ENCODE results near the gene TPPP.

The TPPP gene

DNA sequence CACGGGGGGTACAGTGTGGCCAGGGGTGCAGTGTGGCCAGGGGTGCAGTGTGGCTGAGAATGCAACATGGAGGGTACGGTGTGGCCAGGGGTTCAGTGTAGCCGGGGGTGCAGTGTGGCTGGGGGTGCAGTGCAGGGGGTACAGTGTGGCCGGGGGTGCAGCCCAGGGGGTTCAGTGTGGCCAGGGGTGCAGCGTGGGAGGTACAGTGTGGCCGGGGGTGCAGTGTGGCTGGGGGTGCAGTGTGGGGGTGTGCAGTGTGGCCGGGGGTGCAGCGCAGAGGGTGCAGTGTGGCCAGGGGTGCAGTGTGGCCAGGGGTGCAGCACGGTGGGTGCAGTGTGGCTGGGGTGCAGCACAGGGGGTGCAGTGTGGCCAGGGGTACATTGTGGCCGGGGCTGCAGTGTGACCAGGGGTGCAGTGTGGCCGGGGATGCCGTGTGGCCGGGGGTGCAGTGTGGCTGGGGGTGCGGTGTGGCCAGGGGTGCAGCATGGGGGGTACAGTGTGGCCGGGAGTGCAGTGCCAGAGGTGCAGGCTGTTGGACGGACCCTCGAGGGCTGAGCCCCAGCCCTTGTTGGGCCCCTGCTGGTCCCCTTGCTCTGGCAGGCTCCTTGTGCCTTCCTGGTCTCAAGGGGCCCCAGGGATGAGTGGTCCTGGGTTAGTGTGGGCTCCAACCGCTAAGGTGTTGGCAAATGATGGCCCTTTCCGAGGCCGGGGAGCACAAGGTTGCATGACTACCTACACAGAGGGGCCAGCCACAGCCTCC lies 17.9 kb downstream of the TPPP start:
- H3K9ac ChIP-seq (ENCODE audit: low read length) = no peak overlapping the region
- no peaks in the 10 kb centered on the region for H3K36me3 ChIP-seq (replicated peaks; ENCODE audit: low read depth, low read length)
- peaks cover 1% of the 10 kb centered on the region; the same call in 1 of the 2 replicates for H4K20me1 ChIP-seq (ENCODE audit: insufficient read depth, low read length)
- H3K27me3 ChIP-seq (ENCODE audit: low read depth, low read length) = peaks cover 14% of the 10 kb centered on the region
- no peak overlapping the region for H3K27ac ChIP-seq (ENCODE audit: low read length)
- H3K4me3 ChIP-seq (ENCODE audit: low read length) = no peak overlapping the region
- peaks cover 9% of the 10 kb centered on the region for H3K4me1 ChIP-seq (ENCODE audit: low read length)
- no peaks in the 10 kb centered on the region for H3K9me3 ChIP-seq (ENCODE audit: insufficient read depth, low read length)
- H3K79me2 ChIP-seq (ENCODE audit: low read length) = no peaks in the 10 kb centered on the region
- H2AFZ ChIP-seq (ENCODE audit: low read depth, low read length) = no peak overlapping the region
- no peak for TF ChIP-seq EZH2phosphoT487 (IDR thresholded peaks at IDR 0.05; ENCODE audit: low read depth)
- TF ChIP-seq, protein P1, sequence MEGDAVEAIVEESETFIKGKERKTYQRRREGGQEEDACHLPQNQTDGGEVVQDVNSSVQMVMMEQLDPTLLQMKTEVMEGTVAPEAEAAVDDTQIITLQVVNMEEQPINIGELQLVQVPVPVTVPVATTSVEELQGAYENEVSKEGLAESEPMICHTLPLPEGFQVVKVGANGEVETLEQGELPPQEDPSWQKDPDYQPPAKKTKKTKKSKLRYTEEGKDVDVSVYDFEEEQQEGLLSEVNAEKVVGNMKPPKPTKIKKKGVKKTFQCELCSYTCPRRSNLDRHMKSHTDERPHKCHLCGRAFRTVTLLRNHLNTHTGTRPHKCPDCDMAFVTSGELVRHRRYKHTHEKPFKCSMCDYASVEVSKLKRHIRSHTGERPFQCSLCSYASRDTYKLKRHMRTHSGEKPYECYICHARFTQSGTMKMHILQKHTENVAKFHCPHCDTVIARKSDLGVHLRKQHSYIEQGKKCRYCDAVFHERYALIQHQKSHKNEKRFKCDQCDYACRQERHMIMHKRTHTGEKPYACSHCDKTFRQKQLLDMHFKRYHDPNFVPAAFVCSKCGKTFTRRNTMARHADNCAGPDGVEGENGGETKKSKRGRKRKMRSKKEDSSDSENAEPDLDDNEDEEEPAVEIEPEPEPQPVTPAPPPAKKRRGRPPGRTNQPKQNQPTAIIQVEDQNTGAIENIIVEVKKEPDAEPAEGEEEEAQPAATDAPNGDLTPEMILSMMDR (IDR thresholded peaks at IDR 0.05; ENCODE audit: low read depth, low read length) = no peak
- no peak overlapping the region for H3K4me2 ChIP-seq (ENCODE audit: low read length)

DNA sequence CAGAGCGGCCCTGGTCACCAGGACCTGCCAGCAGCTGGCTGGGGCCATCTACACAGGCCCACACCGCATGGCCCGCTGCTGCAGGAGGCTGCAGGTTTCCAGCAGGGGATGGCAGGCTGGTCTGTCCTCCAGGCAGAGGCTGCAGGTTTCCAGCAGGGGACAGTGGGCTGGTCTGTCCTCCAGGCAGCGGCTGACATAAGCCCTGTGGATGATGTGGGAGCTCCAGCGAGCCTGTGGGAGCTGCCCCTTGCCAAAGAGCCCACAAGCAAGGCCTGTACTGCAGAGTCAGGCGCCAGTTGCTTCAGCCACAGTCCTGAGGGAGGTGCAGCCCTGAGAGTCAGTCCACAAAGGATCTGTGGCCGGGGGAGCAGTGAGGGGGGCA lies 18.5 kb downstream of the TPPP start:
- no peaks in the 10 kb centered on the region for H3K36me3 ChIP-seq (replicated peaks; ENCODE audit: low read depth, low read length)
- H3K27me3 ChIP-seq (ENCODE audit: low read depth, low read length) = peaks cover 14% of the 10 kb centered on the region
- H3K79me2 ChIP-seq (ENCODE audit: low read length) = no peaks in the 10 kb centered on the region
- H2AFZ ChIP-seq (ENCODE audit: low read depth, low read length) = no peak overlapping the region
- H3K27ac ChIP-seq (ENCODE audit: low read length) = no peak overlapping the region
- H3K4me2 ChIP-seq (ENCODE audit: low read length) = no peak overlapping the region
- peaks cover 7% of the 10 kb centered on the region; the same call in 1 of the 2 replicates for H4K20me1 ChIP-seq (ENCODE audit: insufficient read depth, low read length)
- no peak overlapping the region for H3K9ac ChIP-seq (ENCODE audit: low read length)
- H3K9me3 ChIP-seq (ENCODE audit: insufficient read depth, low read length) = no peaks in the 10 kb centered on the region
- H3K4me3 ChIP-seq (ENCODE audit: low read length) = no peak overlapping the region
- H3K4me1 ChIP-seq (ENCODE audit: low read length) = peaks cover 13% of the 10 kb centered on the region
- TF ChIP-seq, protein P1 (IDR thresholded peaks at IDR 0.05; ENCODE audit: low read depth, low read length) = no peak
- TF ChIP-seq EZH2phosphoT487 (IDR thresholded peaks at IDR 0.05; ENCODE audit: low read depth) = no peak

GRCh38 chr5:673831-674629 lies 19.1 kb downstream of the TPPP start:
- peaks cover 19% of the 10 kb centered on the region for H3K4me1 ChIP-seq (ENCODE audit: low read length)
- H3K9ac ChIP-seq (ENCODE audit: low read length) = no peak overlapping the region
- TF ChIP-seq, protein P1 (IDR thresholded peaks at IDR 0.05; ENCODE audit: low read depth, low read length) = no peak
- no peak for TF ChIP-seq EZH2phosphoT487 (IDR thresholded peaks at IDR 0.05; ENCODE audit: low read depth)
- no peak overlapping the region for H2AFZ ChIP-seq (ENCODE audit: low read depth, low read length)
- H3K27me3 ChIP-seq (ENCODE audit: low read depth, low read length) = peaks cover 14% of the 10 kb centered on the region
- H3K4me2 ChIP-seq (ENCODE audit: low read length) = no peak overlapping the region
- no peak overlapping the region for H3K4me3 ChIP-seq (ENCODE audit: low read length)
- no peak overlapping the region for H3K27ac ChIP-seq (ENCODE audit: low read length)
- H4K20me1 ChIP-seq (ENCODE audit: insufficient read depth, low read length) = peaks cover 7% of the 10 kb centered on the region; the same call in 1 of the 2 replicates
- H3K36me3 ChIP-seq (replicated peaks; ENCODE audit: low read depth, low read length) = no peaks in the 10 kb centered on the region
- no peaks in the 10 kb centered on the region for H3K79me2 ChIP-seq (ENCODE audit: low read length)
- H3K9me3 ChIP-seq (ENCODE audit: insufficient read depth, low read length) = no peaks in the 10 kb centered on the region

- no peak for TF ChIP-seq EZH2phosphoT487 (IDR thresholded peaks at IDR 0.05; ENCODE audit: low read depth)
- TF ChIP-seq, protein P1 (IDR thresholded peaks at IDR 0.05; ENCODE audit: low read depth, low read length) = no peak
- no peak overlapping the region for H3K4me3 ChIP-seq (ENCODE audit: low read length)
- no peak overlapping the region for H3K9ac ChIP-seq (ENCODE audit: low read length)
- no peaks in the 10 kb centered on the region for H3K79me2 ChIP-seq (ENCODE audit: low read length)
- H4K20me1 ChIP-seq (ENCODE audit: insufficient read depth, low read length) = peaks cover 7% of the 10 kb centered on the region; the same call in 1 of the 2 replicates
- no peak overlapping the region for H3K27ac ChIP-seq (ENCODE audit: low read length)
- peaks cover 19% of the 10 kb centered on the region for H3K4me1 ChIP-seq (ENCODE audit: low read length)
- H3K36me3 ChIP-seq (replicated peaks; ENCODE audit: low read depth, low read length) = peaks cover 5% of the 10 kb centered on the region
- H3K9me3 ChIP-seq (ENCODE audit: insufficient read depth, low read length) = no peaks in the 10 kb centered on the region
- peaks cover 14% of the 10 kb centered on the region for H3K27me3 ChIP-seq (ENCODE audit: low read depth, low read length)
- no peak overlapping the region for H2AFZ ChIP-seq (ENCODE audit: low read depth, low read length)
- H3K4me2 ChIP-seq (ENCODE audit: low read length) = no peak overlapping the region
Measured at GRCh38 chr5:673161-673830, 19.9 kb downstream of the TPPP start.

All from OCI-LY3 (cell line).